ENCODE measurements around the gene CLCF1. TPM values are rescaled to one million over a fixed set of nuclear protein-coding genes. Genes with fewer than 3 reads are reported as not detected.
A peak's percentile ranks its signal among the peaks of the same experiment; 100 is the strongest.

Gene CLCF1
- total and polyA plus RNA-seq, 2 of the 13 experiments (the other 11 are each of a cell fraction or from before 2014, with no cell fraction given), result 0.49 to 0.78 TPM

GRCh38 chr11:67354075-67355022 lies 19.0 kb downstream of the CLCF1 start (continued):
- TF ChIP-seq SKIL (CRISPR knock-in tag; IDR thresholded peaks at IDR 0.05; ENCODE audit: borderline replicate concordance) (0 out of 2 replicates have a peak, but pooled peaks have one; percentile 15), ZNF354B (CRISPR knock-in tag; IDR thresholded peaks at IDR 0.05) (no peak), THAP11 (CRISPR knock-in tag; IDR thresholded peaks at IDR 0.05) (peak; percentile 81), ZBTB10 (CRISPR knock-in tag; IDR thresholded peaks at IDR 0.05; ENCODE audit: borderline replicate concordance) (no peak), ZNF724P (CRISPR knock-in tag; IDR thresholded peaks at IDR 0.05; ENCODE audit: borderline replicate concordance) (no peak), IRF9 (CRISPR knock-in tag; IDR thresholded peaks at IDR 0.05; ENCODE audit: borderline replicate concordance) (peak; percentile 72), ZBTB46 (CRISPR knock-in tag; IDR thresholded peaks at IDR 0.05; ENCODE audit: borderline replicate concordance) (no peak), IRF2 (CRISPR knock-in tag; IDR thresholded peaks at IDR 0.05) (peak; percentile 68), MLXIP (CRISPR knock-in tag; IDR thresholded peaks at IDR 0.05; ENCODE audit: borderline replicate concordance) (no peak), MTA1 (CRISPR knock-in tag; IDR thresholded peaks at IDR 0.05; ENCODE audit: borderline replicate concordance) (0 out of 2 replicates have a peak, but pooled peaks have one; percentile 43), ZFP91 (CRISPR knock-in tag; IDR thresholded peaks at IDR 0.05; ENCODE audit: borderline replicate concordance) (0 out of 2 replicates have a peak, but pooled peaks have one; percentile 25), SOX13 (IDR thresholded peaks at IDR 0.05) (no peak), SOX13 (CRISPR knock-in tag; conservative IDR thresholded peaks at IDR 0.05 in 1 of 2, IDR thresholded peaks at IDR 0.05 in 1 of 2) (peak in 1 of 2 experiments; percentile 82; a peak in 2 of 4 replicates)

Measured in HepG2 (cell line).